ENCODE data around the gene SNAPC1.
"Not testable (repeated sequence)": the region's sequence is repeated elsewhere in the genome, so short reads cannot be mapped to it uniquely, and the experiment has no call there.

Gene SNAPC1, protein sequence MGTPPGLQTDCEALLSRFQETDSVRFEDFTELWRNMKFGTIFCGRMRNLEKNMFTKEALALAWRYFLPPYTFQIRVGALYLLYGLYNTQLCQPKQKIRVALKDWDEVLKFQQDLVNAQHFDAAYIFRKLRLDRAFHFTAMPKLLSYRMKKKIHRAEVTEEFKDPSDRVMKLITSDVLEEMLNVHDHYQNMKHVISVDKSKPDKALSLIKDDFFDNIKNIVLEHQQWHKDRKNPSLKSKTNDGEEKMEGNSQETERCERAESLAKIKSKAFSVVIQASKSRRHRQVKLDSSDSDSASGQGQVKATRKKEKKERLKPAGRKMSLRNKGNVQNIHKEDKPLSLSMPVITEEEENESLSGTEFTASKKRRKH

DNA sequence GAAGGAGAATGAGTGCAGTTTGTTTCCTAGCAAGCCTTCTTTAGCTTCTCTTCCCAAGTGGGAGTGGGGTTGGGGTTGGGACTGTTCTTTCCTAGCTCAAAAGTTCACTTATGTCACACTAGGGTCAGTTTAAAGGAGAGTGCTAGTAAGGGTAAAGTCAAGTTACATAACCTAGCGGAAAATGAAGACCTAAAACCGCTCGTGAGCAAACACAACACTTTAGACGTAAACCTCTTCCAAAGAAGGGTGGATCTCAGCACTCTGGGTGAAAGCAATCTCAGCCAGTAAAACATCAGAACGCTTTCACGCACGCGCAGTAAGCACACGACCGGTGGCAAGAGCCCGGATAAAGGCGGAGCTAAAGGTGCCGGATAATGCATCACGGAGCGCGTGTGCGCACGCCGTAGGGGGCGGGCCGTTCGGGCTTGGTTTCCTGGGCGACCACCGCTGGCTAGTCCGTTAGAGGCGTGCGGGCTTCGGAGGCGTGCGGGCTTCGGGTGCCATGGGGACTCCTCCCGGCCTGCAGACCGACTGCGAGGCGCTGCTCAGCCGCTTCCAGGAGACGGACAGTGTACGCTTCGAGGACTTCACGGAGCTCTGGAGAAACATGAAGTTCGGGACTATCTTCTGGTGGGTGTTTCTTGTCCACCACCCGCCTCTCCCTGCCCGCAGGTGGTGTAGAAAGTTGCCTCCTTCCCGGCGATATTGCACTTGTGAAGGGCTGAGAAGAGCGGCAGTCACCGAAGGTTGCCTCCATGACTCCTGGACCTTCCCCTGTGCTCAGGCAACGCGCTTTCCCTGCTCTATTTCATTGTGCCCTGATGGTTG is at the start of gene SNAPC1:
Gene SNAPC1, plus strand, starts transcription at position 462 of the 828 bp plus-strand sequence. Its CDS starts 41 bp downstream, at position 503.
- DNase-seq, result peak; percentile 95

DNA sequence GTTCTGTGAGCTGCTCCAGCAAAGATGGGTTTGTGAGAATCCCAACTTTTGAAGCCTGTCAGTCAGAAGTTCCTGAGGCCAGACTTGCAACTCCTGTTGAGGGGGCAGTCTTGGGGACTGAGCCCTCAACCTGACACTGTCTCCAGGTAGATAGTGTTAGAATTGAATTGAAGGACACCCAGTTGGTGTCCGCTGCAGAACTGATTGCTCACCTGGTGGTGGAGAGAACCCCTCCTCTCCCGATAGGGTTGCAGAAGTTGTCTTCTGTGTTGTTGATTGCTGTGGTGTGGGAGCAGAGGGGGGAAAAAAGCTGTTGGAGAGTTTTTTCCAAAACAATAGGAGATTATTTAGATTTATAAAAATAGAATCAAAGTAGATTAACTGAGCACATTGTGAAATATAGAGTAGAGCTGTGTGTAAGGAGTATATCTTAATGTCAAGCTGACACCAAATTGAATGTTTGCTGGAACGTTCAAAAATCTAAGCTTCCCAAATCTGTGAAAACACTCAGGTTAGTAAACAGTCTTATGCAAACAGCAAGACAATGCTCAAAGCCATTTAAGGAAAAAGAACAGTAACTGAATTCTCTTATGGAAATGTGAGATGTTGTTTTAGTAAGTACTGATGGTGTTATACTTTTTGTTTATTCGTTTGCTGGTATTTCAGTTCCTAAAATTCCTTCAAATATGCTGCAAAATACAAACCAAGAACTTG is 48.3 kb upstream of the SNAPC1 start:
- no peak for DNase-seq

DNA sequence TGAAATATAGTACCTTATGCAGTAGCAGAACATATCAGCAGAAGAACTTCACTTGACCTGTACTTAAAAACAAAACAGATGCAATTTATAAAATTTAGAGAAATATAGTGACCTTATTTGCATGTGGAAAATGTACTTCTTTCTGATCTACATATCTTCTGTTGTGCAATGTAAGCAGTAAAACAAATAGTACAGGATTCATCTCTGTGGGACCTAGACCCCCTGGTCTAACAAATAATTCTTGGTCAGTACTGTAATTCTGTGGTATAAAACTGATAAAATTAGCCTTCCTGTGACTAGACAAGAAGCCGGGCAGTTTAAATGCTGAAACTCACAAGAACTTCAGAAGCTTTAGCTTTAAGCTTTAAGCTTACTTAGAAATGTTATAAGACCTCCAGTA is 45.3 kb upstream of the SNAPC1 start:
- no peak for DNase-seq

DNA sequence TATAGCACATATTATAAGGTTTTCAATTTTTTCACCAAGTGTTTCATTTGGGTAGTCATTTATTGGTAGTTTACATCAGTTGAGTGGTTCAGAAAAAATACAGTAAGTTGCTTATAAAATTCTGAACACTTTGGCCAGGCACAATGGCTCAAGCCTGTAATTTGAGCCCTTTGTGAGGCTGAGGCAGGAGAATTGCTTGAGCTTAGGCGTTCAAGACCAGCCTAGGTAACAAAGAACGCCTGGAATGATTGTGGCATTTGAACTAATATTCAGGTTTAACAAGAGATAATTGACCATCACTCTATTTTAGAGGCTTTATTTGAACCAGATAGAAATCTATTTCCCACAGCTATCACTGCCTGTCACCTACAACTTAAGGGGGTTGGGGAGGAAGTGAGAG is 44.2 kb upstream of the SNAPC1 start:
- no peak for DNase-seq

DNA sequence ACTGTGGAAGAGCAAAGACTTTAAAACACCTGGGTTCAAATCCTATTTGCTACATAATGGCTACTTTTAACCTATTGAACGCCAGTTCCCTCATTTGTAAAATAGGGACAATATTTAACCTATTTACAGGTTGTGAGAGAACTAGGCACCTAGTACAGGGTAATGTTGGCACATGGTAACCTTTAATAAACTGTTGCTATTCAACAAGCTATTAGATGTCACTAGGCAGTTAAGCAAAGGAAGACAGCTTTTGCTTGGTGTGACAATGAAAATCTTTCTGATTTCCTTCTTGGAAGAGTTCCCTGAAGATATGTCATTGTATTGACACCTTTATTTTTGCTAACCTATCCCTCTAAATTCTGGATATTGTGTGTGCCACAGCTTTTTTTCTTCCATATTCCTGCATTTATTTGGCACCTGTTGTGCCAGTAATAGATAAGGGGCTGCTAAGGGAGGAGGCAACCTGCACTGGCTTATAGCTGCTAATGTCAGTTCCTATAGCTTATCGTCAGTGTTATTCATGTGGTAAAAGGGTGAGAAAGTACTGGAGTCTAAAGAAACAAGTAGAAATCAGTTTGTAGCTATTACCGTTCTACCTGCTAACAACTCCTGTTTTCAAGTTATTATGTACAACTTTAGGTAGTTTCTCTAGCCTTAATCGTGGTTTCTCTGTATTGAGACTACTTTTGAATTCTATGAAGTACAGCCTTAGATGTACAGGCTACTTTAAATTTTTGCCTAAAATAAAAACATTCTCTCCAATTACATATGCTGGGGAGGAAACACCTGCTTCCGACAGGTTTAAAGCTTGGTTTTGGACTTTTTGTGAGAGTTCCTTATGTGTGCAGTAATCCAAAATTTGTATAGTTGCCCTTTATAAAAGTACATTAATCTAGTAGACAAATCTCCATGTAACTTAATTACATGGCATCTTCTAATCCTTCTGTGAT is 42.6 kb upstream of the SNAPC1 start:
- DNase-seq, result no peak

DNA sequence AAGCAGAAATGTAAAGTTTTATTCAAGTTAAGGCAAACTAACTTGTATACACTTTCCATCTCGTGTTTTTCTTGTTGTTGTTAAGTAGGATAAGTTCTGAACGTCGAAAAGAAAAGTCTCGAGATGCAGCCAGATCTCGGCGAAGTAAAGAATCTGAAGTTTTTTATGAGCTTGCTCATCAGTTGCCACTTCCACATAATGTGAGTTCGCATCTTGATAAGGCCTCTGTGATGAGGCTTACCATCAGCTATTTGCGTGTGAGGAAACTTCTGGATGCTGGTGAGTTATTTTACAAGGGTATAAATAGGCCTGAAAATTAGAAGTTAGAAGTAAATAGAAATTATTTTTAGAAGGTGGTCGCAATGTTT is 41.9 kb upstream of the SNAPC1 start:
- no peak for DNase-seq

DNA sequence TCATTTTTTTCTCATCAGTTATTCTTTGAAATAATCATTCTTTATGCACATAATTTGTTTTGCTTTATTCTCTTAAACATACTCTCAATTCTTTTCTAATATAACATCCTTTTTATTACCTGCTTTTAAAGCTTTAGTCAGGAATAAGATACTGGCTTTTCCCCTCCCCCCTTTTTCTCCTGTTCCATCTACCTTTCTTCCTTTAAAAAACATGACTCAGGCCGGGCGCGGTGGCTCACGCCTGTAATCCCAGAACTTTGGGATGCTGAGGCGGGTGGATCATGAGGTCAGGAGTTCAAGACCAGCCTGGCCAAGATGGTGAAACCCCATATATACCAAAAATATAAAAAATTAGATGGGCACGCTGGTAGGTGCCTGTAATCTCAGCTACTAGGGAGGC is 41.5 kb upstream of the SNAPC1 start:
- no peak for DNase-seq

DNA sequence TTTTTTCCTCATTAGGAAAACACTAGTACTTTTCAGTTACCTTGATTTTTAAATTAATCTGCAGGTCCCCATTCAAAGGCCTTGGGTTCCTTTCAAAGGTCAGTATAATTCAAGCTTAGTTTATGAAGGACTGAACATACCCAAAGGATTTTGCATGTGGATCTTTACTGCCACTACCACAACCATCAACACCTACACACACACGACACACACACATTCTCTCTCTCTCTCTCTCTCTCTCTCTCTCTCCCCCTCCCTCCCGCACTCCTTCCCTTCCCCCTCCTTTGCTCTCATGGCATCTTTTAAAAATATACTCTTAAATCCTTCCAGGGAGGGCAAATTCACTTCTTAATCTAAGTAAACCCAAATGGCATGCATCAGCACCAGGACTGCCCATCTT is 38.1 kb upstream of the SNAPC1 start:
- no peak for DNase-seq

DNA sequence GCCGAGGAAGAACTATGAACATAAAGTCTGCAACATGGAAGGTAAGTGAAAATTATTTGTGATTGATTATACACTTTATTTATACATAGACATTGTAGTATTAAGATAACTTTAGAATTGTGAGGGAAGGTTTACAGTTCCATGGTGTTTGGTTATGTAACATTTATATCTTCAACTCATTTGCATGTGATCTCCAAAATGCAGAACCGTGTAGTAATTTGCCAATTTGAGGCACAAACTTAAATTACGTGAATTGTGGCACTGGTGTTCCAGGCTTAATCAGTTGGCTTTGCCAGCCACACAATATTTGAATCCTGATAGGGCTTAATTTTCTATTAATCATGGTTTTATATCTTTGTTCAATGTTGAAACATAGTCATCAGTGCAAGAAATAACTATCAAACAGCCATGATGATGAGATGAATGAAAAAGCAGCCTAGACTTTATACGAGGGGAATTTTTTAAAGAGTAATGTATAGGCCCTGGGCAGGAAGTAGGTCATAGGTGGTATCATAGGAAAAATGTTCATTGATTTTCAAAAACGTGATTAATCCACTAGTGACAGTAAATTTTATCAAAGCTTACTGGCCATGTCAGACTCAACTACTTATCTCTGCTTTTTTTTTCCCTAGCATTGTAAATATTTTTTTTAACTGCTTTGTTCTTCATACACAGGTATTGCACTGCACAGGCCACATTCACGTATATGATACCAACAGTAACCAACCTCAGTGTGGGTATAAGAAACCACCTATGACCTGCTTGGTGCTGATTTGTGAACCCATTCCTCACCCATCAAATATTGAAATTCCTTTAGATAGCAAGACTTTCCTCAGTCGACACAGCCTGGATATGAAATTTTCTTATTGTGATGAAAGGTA is 35.2 kb upstream of the SNAPC1 start:
- no peak for DNase-seq

DNA sequence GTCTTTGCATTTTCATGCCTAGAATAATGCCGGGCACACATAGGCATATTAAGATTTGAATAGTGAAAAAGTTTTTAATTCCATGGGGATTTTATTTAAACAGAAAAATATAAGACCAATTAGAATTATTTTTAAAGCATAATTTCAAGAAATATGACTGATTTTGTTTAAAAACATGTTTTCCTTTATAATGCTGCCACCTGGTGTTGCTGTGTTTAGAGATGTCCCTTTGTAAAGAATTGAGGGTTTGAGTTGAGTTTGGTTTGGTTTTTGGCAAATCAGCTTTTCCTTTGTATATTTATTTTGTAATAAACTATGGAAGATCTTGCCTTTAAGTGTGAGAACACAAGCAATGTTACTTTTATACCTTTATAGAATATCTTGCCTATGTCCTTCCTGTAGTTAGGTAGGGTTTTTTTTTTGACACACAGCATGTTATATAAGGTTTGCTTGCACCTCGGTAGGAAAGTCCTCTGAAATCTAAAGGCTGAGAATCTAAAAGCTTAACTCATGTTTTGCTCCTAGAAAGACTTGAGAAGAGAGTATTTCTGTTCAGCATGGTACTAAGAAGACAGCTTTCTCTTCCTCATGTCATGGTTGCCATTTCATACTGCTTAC is 31.4 kb upstream of the SNAPC1 start:
- DNase-seq, result no peak

DNA sequence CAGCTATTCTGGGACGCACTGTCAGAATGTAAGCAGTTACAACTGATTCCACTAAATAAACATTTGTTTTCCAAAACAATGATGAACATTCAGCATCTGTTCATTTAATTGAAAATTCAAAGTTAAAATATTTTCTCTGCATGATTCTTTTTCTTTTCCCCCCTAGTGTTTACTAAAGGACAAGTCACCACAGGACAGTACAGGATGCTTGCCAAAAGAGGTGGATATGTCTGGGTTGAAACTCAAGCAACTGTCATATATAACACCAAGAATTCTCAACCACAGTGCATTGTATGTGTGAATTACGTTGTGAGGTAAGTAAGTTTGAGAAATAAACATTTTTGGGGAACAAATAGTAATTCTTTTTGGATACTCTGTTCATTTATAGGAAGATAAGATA is 28.2 kb upstream of the SNAPC1 start:
- no peak for DNase-seq

DNA sequence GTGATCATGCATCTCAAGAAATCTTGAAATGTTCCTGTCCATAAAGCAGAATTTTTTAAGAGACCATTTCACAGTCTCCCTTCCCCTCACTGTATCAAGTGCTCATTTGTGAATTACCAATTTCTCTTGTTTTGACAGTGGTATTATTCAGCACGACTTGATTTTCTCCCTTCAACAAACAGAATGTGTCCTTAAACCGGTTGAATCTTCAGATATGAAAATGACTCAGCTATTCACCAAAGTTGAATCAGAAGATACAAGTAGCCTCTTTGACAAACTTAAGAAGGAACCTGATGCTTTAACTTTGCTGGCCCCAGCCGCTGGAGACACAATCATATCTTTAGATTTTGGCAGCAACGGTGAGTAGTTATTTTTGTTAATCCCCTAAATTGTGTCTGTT is 25.5 kb upstream of the SNAPC1 start:
- DNase-seq, result no peak

DNA sequence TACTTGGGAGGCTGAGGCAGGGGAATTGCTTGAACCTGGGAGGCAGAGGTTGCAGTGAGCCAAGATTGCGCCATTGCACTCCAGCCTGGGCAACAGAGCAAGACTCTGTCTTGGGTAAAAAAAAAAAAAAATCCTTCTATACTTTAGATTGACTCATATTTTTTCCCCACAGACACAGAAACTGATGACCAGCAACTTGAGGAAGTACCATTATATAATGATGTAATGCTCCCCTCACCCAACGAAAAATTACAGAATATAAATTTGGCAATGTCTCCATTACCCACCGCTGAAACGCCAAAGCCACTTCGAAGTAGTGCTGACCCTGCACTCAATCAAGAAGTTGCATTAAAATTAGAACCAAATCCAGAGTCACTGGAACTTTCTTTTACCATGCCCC is 24.3 kb upstream of the SNAPC1 start:
- DNase-seq, result no peak

DNA sequence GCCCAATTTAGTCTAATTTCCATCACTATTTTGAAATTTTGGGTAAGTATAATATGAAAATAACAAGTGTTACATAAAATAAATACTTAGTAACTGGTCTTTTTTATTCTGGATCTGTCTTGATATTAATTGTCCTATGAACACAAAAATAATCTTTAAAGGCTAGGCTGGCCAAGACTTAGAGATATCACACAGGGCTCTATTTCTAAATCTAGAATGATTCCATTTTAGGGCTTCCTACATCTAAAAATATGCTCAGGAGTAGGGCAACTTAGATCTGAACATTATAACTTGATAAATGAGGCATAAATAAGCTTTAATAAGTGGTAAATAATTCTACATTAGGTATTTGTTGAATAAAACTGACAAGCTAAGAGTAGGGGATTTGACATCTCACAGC is 23.1 kb upstream of the SNAPC1 start:
- no peak for DNase-seq

DNA sequence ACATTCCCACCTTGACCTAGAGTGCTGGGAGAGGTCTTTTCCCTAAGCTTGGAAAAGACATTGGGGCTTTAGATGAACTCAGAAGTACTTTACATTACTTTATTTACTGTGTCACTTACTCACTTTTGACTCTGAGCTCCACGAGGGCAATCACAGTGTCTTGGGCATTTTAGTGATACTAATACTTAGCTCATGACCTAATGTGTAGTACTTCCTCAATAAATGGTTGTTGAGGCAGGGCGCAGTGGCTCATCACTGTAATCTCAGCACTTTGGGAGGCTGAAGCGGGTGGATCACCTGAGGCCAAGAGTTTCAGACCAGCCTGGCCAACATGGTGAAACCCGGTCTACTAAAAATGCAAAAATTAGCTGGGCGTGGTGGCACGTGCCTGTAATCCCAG is 19.8 kb upstream of the SNAPC1 start:
- DNase-seq, result no peak

DNA sequence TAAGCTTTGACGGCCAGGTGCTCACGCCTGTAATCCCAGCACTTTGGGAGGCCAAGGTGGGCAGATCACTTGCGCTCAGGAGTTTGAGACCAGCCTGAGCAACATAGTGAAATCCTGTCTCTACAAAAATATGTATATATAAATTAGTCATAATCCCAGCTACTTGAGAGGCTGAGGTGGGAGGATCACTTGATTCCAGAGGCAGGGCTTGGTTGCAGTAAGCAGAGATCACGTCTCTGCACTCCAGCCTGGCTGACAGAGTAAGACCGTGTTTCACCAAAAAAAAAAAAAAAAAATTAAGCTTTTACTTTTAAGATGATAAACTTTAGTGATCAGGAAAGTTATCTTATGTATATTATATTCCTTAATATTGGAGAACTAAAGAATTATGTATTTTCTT is 18.0 kb upstream of the SNAPC1 start:
- no peak for DNase-seq

DNA sequence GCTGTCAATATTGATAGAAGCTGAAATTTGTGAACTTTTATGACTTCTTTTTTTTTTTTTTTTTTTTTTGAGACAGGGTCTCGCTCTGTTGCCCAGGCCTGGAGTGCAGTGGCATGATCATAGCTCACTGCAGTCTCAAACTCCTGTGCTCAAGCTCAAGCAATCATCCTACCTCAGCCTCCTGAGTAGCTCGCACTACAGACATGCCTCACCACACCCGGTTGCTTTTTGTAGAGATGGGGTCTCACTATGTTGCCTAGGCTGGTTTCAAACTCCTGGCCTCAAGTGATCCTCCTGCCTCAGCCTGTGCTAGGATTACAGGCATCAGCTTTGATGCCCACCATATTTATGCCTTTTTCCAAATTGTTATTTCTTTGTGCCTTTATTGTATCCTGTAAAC is 15.9 kb upstream of the SNAPC1 start:
- not testable (repeated sequence) for DNase-seq

DNA sequence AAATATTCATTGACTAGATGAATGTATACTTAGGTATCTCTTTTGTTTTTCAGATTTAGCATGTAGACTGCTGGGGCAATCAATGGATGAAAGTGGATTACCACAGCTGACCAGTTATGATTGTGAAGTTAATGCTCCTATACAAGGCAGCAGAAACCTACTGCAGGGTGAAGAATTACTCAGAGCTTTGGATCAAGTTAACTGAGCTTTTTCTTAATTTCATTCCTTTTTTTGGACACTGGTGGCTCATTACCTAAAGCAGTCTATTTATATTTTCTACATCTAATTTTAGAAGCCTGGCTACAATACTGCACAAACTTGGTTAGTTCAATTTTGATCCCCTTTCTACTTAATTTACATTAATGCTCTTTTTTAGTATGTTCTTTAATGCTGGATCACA is 15.3 kb upstream of the SNAPC1 start:
- DNase-seq, result no peak

DNA sequence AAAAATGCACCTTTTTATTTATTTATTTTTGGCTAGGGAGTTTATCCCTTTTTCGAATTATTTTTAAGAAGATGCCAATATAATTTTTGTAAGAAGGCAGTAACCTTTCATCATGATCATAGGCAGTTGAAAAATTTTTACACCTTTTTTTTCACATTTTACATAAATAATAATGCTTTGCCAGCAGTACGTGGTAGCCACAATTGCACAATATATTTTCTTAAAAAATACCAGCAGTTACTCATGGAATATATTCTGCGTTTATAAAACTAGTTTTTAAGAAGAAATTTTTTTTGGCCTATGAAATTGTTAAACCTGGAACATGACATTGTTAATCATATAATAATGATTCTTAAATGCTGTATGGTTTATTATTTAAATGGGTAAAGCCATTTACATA is 14.9 kb upstream of the SNAPC1 start:
- no peak for DNase-seq

DNA sequence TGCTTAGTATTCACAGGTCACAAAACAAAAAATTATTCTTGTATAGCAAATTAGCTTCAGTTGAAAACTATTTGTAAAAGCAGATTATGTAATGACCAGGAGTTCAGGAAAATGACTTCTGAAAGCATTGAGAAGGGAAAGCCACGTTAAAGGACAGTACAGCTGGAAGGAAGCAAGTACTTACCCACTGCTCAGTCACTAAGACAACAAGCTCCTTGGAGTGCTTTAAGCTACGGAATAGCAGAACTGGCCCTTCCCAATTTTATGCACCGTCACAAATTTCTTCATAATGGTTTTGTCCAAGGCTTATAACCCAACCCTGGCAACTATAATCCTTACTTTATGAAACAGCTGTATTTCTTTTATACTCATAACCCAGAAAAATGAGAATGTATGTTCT is 13.0 kb upstream of the SNAPC1 start:
- no peak for DNase-seq

DNA sequence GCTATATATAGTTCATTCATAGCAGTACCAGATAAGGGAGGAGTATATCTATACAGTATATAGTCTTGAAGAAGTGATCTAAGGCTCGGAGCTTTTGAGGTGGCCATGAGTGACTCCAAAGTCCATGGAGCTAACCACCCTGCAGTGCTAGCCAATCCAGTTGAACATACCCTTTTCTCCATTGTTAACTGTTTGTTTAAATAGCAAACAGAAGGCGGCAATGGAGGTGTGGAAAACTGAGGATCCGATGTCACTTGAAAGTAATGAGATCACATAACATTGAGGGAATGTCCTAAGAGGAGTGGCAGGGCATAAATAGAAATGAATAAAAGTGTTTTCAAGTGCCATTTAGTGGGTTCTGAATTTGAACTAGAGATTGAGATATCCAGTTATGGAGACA is 12.4 kb upstream of the SNAPC1 start:
- DNase-seq, result no peak

All from GDM1 (cell line).